BE2C (cell line): ENCODE results near the gene CABLES2. TPM values are rescaled to one million over a fixed set of nuclear protein-coding genes. Genes with fewer than 3 reads are reported as not detected.

Experiments used
- DNase-seq: peaks from one replicate; pipeline ENCODE4 v3.0.0-alpha.2; 2020
- H3K27me3 ChIP-seq: fragments of 250-450 bp; sonication (Bioruptor Pico); 2 replicates; pipeline ENCODE4 v1.5.1; 2020; ENCODE audit warnings: mild to moderate bottlenecking
- H3K36me3 ChIP-seq: fragments of 250-450 bp; sonication (Bioruptor Pico); 2 replicates; pipeline ENCODE4 v1.5.1; 2020; ENCODE audit warnings: mild to moderate bottlenecking
- H3K4me1 ChIP-seq: fragments of 250-450 bp; sonication (Bioruptor Pico); 2 replicates; pipeline ENCODE4 v1.5.1; 2020
- H3K4me3 ChIP-seq: 2 replicates; pipeline ENCODE4 v1.5.1; 2011; ENCODE audit warnings: low read depth, low read length
- H3K9me3 ChIP-seq: fragments of 250-450 bp; sonication (Bioruptor Pico); 2 replicates; pipeline ENCODE4 v1.5.1; 2020
- polyA plus RNA-seq: library from polyadenylated mRNA; unstranded; fragments of >200 nt; gene quantifications from one replicate; pipeline ENCODE4 v1.2.1, GENCODE V29; 2012; ENCODE audit warnings: low read depth, missing spikeins; ENCODE audit not compliant: insufficient read length, insufficient read depth
- TF ChIP-seq, protein P1 (sequence below): IDR thresholded peaks from 2 replicates; pipeline ENCODE4 v1.5.1; 2012; ENCODE audit warnings: mild to moderate bottlenecking, low read depth, low read length

Gene CABLES2
- polyA plus RNA-seq = 2.7 TPM

DNA sequence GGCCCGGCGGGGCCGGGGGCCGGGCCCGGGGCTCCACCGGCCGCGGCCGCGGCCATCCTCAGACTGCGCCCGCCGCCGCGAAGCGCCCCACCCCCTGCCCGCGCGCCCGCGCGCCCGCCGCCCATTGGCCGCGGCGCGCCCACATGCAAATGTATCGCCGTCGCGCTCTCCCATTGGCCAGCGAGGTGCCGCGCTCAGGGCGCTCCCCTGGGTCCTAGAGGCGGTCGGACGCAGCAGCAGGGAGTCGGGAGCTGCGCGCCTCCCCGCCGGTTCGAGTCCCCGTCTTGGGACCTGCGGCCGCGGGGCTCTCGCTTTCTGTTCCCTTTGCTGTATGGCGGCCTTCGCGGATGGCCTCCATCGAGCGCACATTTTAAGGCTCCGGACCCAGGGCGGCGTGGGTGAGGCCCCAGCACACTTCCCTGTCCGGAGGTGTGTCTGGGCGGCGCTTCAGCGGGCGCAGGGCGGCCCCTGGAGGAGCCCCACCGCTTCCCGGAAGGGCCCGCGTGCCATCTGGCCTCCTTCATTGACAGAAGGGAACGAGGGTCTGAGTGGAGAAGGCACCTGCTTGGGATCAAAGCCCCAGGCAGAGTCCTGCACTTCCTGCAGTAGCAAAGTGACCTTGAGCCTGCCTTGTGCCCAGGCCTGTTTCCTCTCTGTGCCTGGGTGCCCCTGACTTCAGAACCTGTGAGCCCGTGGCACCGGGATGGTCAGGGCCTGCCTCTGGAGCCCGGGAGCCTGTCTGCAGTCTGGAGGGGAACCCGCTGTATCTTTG, at the start of gene CABLES2:
CABLES2 (minus strand) TSS at position 65 of the 772 bp plus-strand sequence; CDS start at position 56, 9 bp downstream.
- TF ChIP-seq, protein P1, sequence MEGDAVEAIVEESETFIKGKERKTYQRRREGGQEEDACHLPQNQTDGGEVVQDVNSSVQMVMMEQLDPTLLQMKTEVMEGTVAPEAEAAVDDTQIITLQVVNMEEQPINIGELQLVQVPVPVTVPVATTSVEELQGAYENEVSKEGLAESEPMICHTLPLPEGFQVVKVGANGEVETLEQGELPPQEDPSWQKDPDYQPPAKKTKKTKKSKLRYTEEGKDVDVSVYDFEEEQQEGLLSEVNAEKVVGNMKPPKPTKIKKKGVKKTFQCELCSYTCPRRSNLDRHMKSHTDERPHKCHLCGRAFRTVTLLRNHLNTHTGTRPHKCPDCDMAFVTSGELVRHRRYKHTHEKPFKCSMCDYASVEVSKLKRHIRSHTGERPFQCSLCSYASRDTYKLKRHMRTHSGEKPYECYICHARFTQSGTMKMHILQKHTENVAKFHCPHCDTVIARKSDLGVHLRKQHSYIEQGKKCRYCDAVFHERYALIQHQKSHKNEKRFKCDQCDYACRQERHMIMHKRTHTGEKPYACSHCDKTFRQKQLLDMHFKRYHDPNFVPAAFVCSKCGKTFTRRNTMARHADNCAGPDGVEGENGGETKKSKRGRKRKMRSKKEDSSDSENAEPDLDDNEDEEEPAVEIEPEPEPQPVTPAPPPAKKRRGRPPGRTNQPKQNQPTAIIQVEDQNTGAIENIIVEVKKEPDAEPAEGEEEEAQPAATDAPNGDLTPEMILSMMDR = no peak
- Histone ChIP-seq H3K4me1 (peaks cover 9% of the 10 kb centered on the region), H3K9me3 (no peaks in the 10 kb centered on the region)

DNA sequence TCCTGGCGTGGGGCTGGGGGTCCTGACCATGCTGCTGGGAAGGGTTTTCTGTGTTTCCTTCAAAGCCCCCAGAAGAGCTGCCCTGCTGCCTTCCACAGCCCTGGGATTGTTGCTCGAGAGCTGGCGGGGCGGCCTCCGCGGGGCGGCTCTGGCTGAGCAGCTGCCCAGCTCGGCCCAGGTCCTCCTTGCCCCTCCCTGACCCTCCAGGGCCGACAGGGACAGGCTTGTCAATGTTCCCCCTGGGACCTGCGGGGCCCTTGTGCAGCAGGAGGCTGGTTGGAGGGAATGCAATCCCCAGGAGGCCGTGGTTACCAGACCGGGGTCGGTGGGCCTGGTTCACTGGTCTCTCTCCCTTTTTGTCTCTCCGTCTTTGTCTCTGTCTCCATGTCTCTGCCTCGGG, 48.8 kb upstream of the CABLES2 start:
- peak; percentile 59 for DNase-seq
- Histone ChIP-seq H3K36me3 (no peaks in the 10 kb centered on the region), H3K4me1 (no peaks in the 10 kb centered on the region), H3K4me3 (no peak overlapping the region), H3K9me3 (no peaks in the 10 kb centered on the region), H3K27me3 (no peaks in the 10 kb centered on the region)
- TF ChIP-seq, protein P1 = no peak

More for the DNA sequence above, at the start of gene CABLES2:
- H3K27me3 ChIP-seq = no peaks in the 10 kb centered on the region
- DNase-seq = peak; percentile 96
- H3K36me3 ChIP-seq = no peaks in the 10 kb centered on the region
- peak within 1 kb of the TSS; percentile 66 for H3K4me3 ChIP-seq

DNA sequence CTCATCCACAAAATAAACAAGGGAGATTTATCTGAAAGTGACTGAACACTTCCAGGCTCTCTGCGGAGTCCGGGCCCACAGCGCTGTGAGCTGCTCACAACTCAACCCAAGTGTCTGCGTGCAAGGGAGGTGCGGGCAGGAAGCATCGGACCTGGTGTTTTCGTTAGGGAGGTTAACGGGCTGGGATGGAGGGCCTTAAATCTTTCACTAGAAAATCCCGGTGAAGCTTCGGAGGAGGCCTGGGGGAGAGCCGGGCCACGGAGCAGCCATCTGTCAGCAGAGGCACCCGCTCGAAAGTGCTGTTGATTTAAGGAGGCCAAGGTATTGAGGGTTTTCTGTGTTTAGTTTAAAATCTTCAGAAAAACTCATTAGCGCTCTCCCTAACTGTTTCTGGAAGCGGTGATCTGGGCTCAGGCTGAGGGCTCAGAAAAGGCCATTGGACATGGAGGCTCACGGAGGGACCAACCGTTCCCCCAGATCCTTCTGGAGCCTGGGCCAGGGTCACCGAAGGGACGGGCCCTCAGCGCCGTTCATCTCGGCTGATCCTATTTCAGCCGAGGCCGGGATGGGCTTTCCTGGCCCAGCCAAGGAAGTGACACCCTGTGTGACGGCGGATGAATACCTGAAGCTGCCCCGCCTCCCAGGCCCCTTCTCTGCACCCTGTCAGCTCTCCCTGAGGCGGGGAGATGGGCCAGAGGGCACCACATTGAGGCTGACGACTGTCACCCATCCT, 48.0 kb upstream of the CABLES2 start:
- TF ChIP-seq, protein P1 = no peak
- DNase-seq = no peak
- peaks cover 4% of the 10 kb centered on the region for H3K4me1 ChIP-seq
- H3K27me3 ChIP-seq = no peaks in the 10 kb centered on the region
- no peaks in the 10 kb centered on the region for H3K9me3 ChIP-seq
- H3K36me3 ChIP-seq = no peaks in the 10 kb centered on the region
- H3K4me3 ChIP-seq = no peak overlapping the region

DNA sequence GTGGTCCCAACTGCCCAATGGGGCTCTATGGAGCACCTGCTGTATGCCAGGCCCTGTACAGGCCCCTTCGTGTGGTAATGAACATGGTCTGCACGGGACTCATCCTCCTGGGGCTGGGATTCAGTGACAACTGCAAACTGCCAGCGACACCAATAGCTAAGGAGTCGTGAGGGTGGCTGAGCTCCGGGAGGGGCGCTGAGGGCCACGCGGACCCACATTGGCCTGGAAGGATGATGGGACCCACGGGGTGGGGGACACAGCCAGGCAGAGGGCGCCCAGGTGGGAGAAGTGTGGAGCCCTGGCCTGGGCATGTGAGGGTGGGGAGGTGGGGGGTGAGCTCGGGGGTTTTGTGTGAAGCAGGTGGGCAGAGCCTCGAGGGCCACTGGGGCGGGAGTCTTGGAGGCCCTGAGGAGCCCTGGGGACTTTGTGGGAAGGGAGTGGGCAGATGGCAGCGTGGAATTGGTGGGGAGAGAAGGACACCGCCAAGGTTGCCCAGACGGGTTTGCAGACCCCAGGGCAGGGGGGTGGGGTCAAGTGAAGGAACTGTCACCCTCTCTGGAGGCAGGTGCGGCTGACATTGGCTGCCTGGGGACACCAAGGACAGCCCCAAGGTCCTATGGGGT, 46.2 kb upstream of the CABLES2 start:
- no peaks in the 10 kb centered on the region for H3K27me3 ChIP-seq
- DNase-seq = no peak
- TF ChIP-seq, protein P1 = no peak
- no peaks in the 10 kb centered on the region for H3K9me3 ChIP-seq
- H3K4me1 ChIP-seq = peaks cover 5% of the 10 kb centered on the region
- H3K36me3 ChIP-seq = no peaks in the 10 kb centered on the region
- no peak overlapping the region for H3K4me3 ChIP-seq

- no peak overlapping the region for H3K4me3 ChIP-seq
- no peaks in the 10 kb centered on the region for H3K27me3 ChIP-seq
- H3K36me3 ChIP-seq = no peaks in the 10 kb centered on the region
- no peaks in the 10 kb centered on the region for H3K9me3 ChIP-seq
- DNase-seq = no peak
- peaks cover 5% of the 10 kb centered on the region for H3K4me1 ChIP-seq
- TF ChIP-seq, protein P1 = no peak
Measured at GRCh38 chr20:62452475-62453095, 45.5 kb upstream of the CABLES2 start.
